Measurements from ENCODE around the gene MACC1. TPM values are rescaled to one million over a fixed set of nuclear protein-coding genes. Genes with fewer than 3 reads are reported as not detected.

Gene MACC1
- total and polyA plus RNA-seq, 2 of the 13 experiments (the other 11 are each of a cell fraction or from before 2014, with no cell fraction given), result 0.04 TPM; not detected in 1

GRCh38 chr7:20206104-20206896 is 10.9 kb downstream of the MACC1 start:
- H3K4me2 ChIP-seq (ENCODE audit: low read depth, low read length), result no peak overlapping the region
- no peaks in the 10 kb centered on the region for H3K79me2 ChIP-seq (ENCODE audit: insufficient read depth, low read length)
- H3K9me3 ChIP-seq (ENCODE audit: low read length), result peaks cover 22% of the 10 kb centered on the region
- no peak overlapping the region for H2AFZ ChIP-seq (ENCODE audit: low read length)
- no peaks in the 10 kb centered on the region for H3K36me3 ChIP-seq (replicated peaks in 1 of 2; ENCODE audit: control insufficient read depth in 1 of 2, insufficient read depth in 2 of 2, low read length in 2 of 2)
- no peaks in the 10 kb centered on the region for H4K20me1 ChIP-seq (ENCODE audit: insufficient read depth, low read length)
- no TSS peak for BruUV-seq (replicated peaks)
- no peak for TF ChIP-seq RBFOX2 (IDR thresholded peaks at IDR 0.05; ENCODE audit: low read depth, low read length)
- TF ChIP-seq TFAP4 (IDR thresholded peaks at IDR 0.05; ENCODE audit: borderline replicate concordance, low read depth), result no peak
- TF ChIP-seq MAFK (conservative IDR thresholded peaks at IDR 0.05 in 1 of 2, IDR thresholded peaks at IDR 0.05 in 1 of 2; ENCODE audit: low read length in 2 of 2), result peak; percentile 14 to 31; a peak in 3 of 4 replicates
- no peak for TF ChIP-seq HDAC2 (CRISPR knock-in tag; IDR thresholded peaks at IDR 0.05)
- ATAC-seq (no peak), FAIRE-seq (no peak), DNase-seq (ENCODE audit: low spot score) (no peak)
- intact Hi-C loops (cut with micrococcal nuclease; ENCODE audit: unreplicated experiment), result no loop called here
- H3K4me1 ChIP-seq (ENCODE audit: insufficient read depth, low read length), result no peaks in the 10 kb centered on the region
- 2% methylated on average over 2 of the region's 2 CpGs for whole genome bisulfite sequencing (ENCODE audit: low lambda C conversion rate)
- H3K9ac ChIP-seq (ENCODE audit: insufficient read depth, low read depth, low read length), result no peak overlapping the region
- H3K27ac ChIP-seq (ENCODE audit: extremely low read length, insufficient read depth, low read length), result no peak overlapping the region
- in situ Hi-C loops (cut with HindIII; ENCODE audit: extremely low pct_ligation_motif_present, low pct_unique_long_range_greater_than_20kb), result no loop called here
- no peaks in the 10 kb centered on the region for H3K27me3 ChIP-seq (ENCODE audit: control insufficient read depth in 1 of 2, insufficient read depth in 2 of 2, low read length in 2 of 2)
- POLR2A ChIA-PET, result no interaction called here
- no peak overlapping the region for H3K4me3 ChIP-seq (replicated peaks in 1 of 3; ENCODE audit: insufficient read depth in 1 of 3, low read depth in 2 of 3, low read length in 3 of 3)
- CTCF ChIA-PET (ENCODE audit: low intra/inter-chr PET ratio, low total read pairs), result no interaction called here

- TF ChIP-seq ZNF768 (CRISPR knock-in tag; IDR thresholded peaks at IDR 0.05) (no peak), MBD4 (IDR thresholded peaks at IDR 0.05; ENCODE audit: borderline replicate concordance, low read length) (no peak), PCBP1 (IDR thresholded peaks at IDR 0.05; ENCODE audit: borderline replicate concordance, low read depth, low read length) (no peak), MXD4 (CRISPR knock-in tag; IDR thresholded peaks at IDR 0.05) (no peak), CHD2 (IDR thresholded peaks at IDR 0.05; ENCODE audit: low read depth, low read length) (no peak), THRA (CRISPR knock-in tag; IDR thresholded peaks at IDR 0.05; ENCODE audit: borderline replicate concordance) (no peak), ZNF883 (CRISPR knock-in tag; IDR thresholded peaks at IDR 0.05; ENCODE audit: not compliant biosample characterization) (no peak), ZNF564 (CRISPR knock-in tag; IDR thresholded peaks at IDR 0.05) (no peak), ZMAT3 (CRISPR knock-in tag; conservative IDR thresholded peaks at IDR 0.05) (no peak), ZMYM2 (CRISPR knock-in tag; IDR thresholded peaks at IDR 0.05) (no peak), IRF1 (CRISPR knock-in tag; IDR thresholded peaks at IDR 0.05; ENCODE audit: low read depth) (no peak), HCFC1 (IDR thresholded peaks at IDR 0.05; ENCODE audit: low read depth, low read length) (no peak), ZBTB7B (CRISPR knock-in tag; IDR thresholded peaks at IDR 0.05) (no peak)
- POLR2A ChIA-PET, result no interaction called here
- Histone ChIP-seq H3K27ac (ENCODE audit: extremely low read length, insufficient read depth, low read length) (no peak overlapping the region), H2AFZ (ENCODE audit: low read length) (no peak overlapping the region), H3K4me1 (ENCODE audit: insufficient read depth, low read length) (no peaks in the 10 kb centered on the region; the same call in 1 of the 2 replicates), H3K27me3 (ENCODE audit: control insufficient read depth in 1 of 2, insufficient read depth in 2 of 2, low read length in 2 of 2) (no peaks in the 10 kb centered on the region), H3K79me2 (ENCODE audit: insufficient read depth, low read length) (no peaks in the 10 kb centered on the region), H4K20me1 (ENCODE audit: insufficient read depth, low read length) (no peaks in the 10 kb centered on the region), H3K36me3 (replicated peaks in 1 of 2; ENCODE audit: control insufficient read depth in 1 of 2, insufficient read depth in 2 of 2, low read length in 2 of 2) (no peaks in the 10 kb centered on the region), H3K9ac (ENCODE audit: insufficient read depth, low read depth, low read length) (no peak overlapping the region), H3K9me3 (ENCODE audit: low read length) (peaks cover 6% of the 10 kb centered on the region; the same call in 1 of the 2 replicates), H3K4me2 (ENCODE audit: low read depth, low read length) (no peak overlapping the region), H3K4me3 (replicated peaks in 1 of 3; ENCODE audit: insufficient read depth in 1 of 3, low read depth in 2 of 3, low read length in 3 of 3) (no peak overlapping the region)
- WGBS (ENCODE audit: low lambda C conversion rate), result 16% methylated on average over 4 of the region's 4 CpGs
- in situ Hi-C loops (cut with HindIII; ENCODE audit: extremely low pct_ligation_motif_present, low pct_unique_long_range_greater_than_20kb) (no loop called here), intact Hi-C loops (cut with micrococcal nuclease; ENCODE audit: unreplicated experiment) (no loop called here)
- CTCF ChIA-PET (ENCODE audit: low intra/inter-chr PET ratio, low total read pairs), result no interaction called here
- FAIRE-seq, result no peak
- no peak for ATAC-seq
- no peak for DNase-seq (ENCODE audit: low spot score)
- no TSS peak for BruUV-seq (replicated peaks)
These were observed 13.9 kb downstream of the MACC1 start for GRCh38 chr7:20203316-20203715.
